ENCODE measurements around the gene TMEM79.

GRCh38 chr1:156260896-156261295, 23.2 kb upstream of the TMEM79 start:
- TF ChIP-seq, protein P1, sequence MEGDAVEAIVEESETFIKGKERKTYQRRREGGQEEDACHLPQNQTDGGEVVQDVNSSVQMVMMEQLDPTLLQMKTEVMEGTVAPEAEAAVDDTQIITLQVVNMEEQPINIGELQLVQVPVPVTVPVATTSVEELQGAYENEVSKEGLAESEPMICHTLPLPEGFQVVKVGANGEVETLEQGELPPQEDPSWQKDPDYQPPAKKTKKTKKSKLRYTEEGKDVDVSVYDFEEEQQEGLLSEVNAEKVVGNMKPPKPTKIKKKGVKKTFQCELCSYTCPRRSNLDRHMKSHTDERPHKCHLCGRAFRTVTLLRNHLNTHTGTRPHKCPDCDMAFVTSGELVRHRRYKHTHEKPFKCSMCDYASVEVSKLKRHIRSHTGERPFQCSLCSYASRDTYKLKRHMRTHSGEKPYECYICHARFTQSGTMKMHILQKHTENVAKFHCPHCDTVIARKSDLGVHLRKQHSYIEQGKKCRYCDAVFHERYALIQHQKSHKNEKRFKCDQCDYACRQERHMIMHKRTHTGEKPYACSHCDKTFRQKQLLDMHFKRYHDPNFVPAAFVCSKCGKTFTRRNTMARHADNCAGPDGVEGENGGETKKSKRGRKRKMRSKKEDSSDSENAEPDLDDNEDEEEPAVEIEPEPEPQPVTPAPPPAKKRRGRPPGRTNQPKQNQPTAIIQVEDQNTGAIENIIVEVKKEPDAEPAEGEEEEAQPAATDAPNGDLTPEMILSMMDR (IDR thresholded peaks at IDR 0.05): no peak
- TF ChIP-seq POLR2A (IDR thresholded peaks at IDR 0.05) (no peak), EP300 (IDR thresholded peaks at IDR 0.05) (no peak), POLR2AphosphoS5 (IDR thresholded peaks at IDR 0.05) (no peak)

Data from suprapubic skin (tissue), 4 donors.